Testis (tissue), 3 donors: ENCODE measurements around the gene KIF17. TPM values are rescaled to one million over a fixed set of nuclear protein-coding genes. Genes with fewer than 3 reads are reported as not detected.

Source experiments
- DNase-seq: peaks from one replicate; pipeline ENCODE4 v3.0.0-alpha.2; 2019
- H3K27ac ChIP-seq, 2 donors: fragments of 200-600 bp; sonication (generic); one replicate each; pipeline ENCODE4 v1.5.1; 2019
- H3K27me3 ChIP-seq: fragments of 200-600 bp; sonication (generic); one replicate; pipeline ENCODE4 v1.5.1; 2019
- H3K36me3 ChIP-seq: fragments of 200-600 bp; sonication (generic); one replicate; pipeline ENCODE4 v1.5.1; 2017; ENCODE audit warnings: low read depth; ENCODE audit errors: missing control alignments
- H3K4me1 ChIP-seq: fragments of 200-600 bp; sonication (generic); one replicate; pipeline ENCODE4 v1.5.1; 2019
- H3K4me3 ChIP-seq, 2 donors: fragments of 200-600 bp; sonication (generic); one replicate each; pipeline ENCODE4 v1.5.1; 2017 to 2019
- H3K9me3 ChIP-seq: fragments of 200-600 bp; sonication (generic); one replicate; pipeline ENCODE4 v1.5.1; 2017
- POLR2A ChIP-seq: fragments of 450-650 bp; IDR thresholded peaks from one replicate; pipeline ENCODE4 v1.6.1; 2017; ENCODE audit warnings: antibody characterized with exemption, mild to moderate bottlenecking, moderate library complexity
- WGBS, 2 donors: methylation state at CpG; one replicate each; pipeline ENCODE4 v1.1.5; 2018; 5-methylcytosine and 5-hydroxymethylcytosine counted together
- intact Hi-C: fragments of 100-400 bp; cut with DNase I; formaldehyde crosslinking; loops from one replicate; pipeline ENCODE4 v1.15.1; 2023; ENCODE audit warnings: low total_unique reads
- polyA plus RNA-seq: library from polyadenylated mRNA; stranded (reverse); fragments of 350-450 nt; fragmentation: Illumina TruSeq; extraction: RNeasy Lipid Tissue Mini Kit (QIAGEN cat#74804); gene quantifications from one replicate; pipeline ENCODE4 v1.2.3, GENCODE V29; 2014; ENCODE audit warnings: low read depth, low replicate concordance; ENCODE audit not compliant: insufficient read depth
- total RNA-seq, 2 donors: library from RNA; depleted of rRNA; stranded (reverse); fragments of >200 nt; gene quantifications; one replicate each; pipeline ENCODE4 v1.2.3, GENCODE V29; 2016
- TF ChIP-seq, protein P1 (sequence below), 3 experiments: fragments of 450-650 bp in 2 of 3; fragments of 200-600 bp in 1 of 3; sonication (generic) in 1 of 3; IDR thresholded peaks; one replicate each; pipeline ENCODE4 v1.5.1; 2016 to 2019; ENCODE audit warnings: antibody characterized with exemption in 3 of 3, mild to moderate bottlenecking in 2 of 3, moderate library complexity in 1 of 3

The KIF17 gene
- total and polyA plus RNA-seq, 3 donors from 2014 or later = 36.1 to 80.2 (median 54.1) TPM

DNA sequence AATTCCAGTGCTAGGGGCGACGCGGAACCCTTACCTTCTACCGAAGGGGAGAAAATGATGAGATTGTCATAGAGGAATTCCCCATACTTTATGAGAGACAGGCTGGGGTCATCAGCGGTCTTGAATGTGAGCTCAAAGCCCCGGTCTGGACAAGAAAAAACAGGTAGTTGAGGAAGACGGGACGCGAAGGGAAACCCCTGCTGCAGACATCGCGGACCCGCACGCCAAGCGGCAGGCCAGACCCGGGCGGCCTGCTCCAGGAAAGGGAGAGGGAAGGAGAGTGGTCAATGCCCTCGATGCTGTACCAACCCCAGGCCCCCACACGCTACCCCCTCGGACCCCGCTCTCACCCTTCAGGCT lies 57.0 kb downstream of the KIF17 start:
- peak overlapping the region; percentile 46 to 89 for H3K27ac ChIP-seq
- 0 to 1% methylated on average over 18 to 20 of the region's 20 CpGs for WGBS, 2 donors
- intact Hi-C loops = no loop called here

DNA sequence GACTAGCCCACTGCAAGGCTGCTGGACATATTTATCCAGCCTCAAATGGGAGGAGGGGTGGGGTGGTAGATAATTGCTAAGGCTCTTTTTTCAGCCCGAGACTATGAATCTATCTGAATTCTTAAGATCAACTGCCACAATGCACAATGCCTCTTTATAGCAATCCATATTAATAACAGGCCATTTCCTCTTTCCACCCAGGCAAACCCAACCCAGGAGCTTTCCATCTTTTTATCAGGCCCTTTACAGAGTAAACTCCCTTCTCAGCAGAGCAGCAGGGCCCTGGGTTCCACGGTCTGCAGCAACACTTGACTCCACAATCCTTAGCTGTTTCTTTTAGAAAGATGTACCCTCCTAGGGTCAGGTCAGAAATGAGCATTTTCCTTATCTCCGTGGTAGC lies 57.4 kb downstream of the KIF17 start:
- WGBS, 2 donors = 11 to 14% methylated on average over 3 of the region's 3 CpGs
- no peaks in the 10 kb centered on the region for H3K36me3 ChIP-seq
- no peaks in the 10 kb centered on the region for H3K27me3 ChIP-seq
- intact Hi-C loops = no loop called here
- no peak for TF ChIP-seq POLR2A
- TF ChIP-seq, protein P1, sequence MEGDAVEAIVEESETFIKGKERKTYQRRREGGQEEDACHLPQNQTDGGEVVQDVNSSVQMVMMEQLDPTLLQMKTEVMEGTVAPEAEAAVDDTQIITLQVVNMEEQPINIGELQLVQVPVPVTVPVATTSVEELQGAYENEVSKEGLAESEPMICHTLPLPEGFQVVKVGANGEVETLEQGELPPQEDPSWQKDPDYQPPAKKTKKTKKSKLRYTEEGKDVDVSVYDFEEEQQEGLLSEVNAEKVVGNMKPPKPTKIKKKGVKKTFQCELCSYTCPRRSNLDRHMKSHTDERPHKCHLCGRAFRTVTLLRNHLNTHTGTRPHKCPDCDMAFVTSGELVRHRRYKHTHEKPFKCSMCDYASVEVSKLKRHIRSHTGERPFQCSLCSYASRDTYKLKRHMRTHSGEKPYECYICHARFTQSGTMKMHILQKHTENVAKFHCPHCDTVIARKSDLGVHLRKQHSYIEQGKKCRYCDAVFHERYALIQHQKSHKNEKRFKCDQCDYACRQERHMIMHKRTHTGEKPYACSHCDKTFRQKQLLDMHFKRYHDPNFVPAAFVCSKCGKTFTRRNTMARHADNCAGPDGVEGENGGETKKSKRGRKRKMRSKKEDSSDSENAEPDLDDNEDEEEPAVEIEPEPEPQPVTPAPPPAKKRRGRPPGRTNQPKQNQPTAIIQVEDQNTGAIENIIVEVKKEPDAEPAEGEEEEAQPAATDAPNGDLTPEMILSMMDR (IDR thresholded peaks at IDR 0.05) = no peak
- H3K4me1 ChIP-seq = peaks cover 15% of the 10 kb centered on the region
- peak overlapping the region; percentile 64 to 91 for H3K4me3 ChIP-seq
- no peaks in the 10 kb centered on the region for H3K9me3 ChIP-seq
- no peak for DNase-seq
- H3K27ac ChIP-seq = no peak overlapping the region

More for the DNA sequence above, 57.0 kb downstream of the KIF17 start:
- Histone ChIP-seq H3K36me3 (no peaks in the 10 kb centered on the region), H3K4me3 (peak overlapping the region; percentile 64 to 91), H3K9me3 (no peaks in the 10 kb centered on the region), H3K4me1 (peaks cover 15% of the 10 kb centered on the region), H3K27me3 (no peaks in the 10 kb centered on the region)
- no peak for DNase-seq
- TF ChIP-seq, protein P1 (IDR thresholded peaks at IDR 0.05) = no peak
- no peak for TF ChIP-seq POLR2A

DNA sequence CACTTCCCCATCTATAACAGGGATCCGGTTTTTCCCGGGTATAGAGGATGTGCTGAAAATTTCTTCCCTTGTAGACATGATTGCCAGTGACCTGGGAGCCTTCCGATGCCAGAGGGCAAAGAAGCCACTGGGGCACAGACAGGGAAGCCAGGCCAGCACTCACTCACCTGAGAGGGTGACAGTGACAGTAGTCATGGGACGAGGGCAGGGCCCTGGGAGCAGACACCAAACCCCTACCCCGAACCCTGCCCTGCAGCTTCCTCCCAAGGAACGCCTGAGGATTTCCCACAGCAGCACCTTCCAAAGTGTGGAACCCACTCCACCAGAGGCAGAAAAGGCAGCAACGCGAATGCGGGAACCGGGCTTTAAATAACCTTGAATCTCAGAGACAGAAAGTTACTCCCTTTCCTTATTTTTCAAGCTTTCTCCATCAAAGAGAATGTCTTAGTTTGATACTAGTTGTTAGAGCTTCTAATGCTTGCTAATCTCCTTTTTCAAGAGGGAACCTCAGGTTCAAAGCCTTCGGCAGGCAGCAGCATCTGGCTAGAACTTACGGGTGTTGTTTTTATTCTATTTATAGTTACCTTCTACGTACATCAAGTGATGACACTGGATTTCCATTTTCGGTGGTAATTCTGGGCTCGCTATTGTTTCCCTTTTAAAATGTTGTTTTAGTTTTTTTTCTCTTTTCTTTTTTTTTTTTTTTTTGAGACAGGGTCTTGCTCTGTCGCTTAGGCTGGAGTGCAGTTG lies 59.5 kb downstream of the KIF17 start:
- Histone ChIP-seq H3K36me3 (no peaks in the 10 kb centered on the region), H3K27ac (peak overlapping the region; percentile 40 to 42), H3K4me3 (no peak overlapping the region), H3K4me1 (peaks cover 22% of the 10 kb centered on the region), H3K27me3 (no peaks in the 10 kb centered on the region), H3K9me3 (no peaks in the 10 kb centered on the region)
- WGBS, 2 donors = 65 to 69% methylated on average over 15 to 16 of the region's 16 CpGs
- DNase-seq = no peak
- intact Hi-C loops = no loop called here
- TF ChIP-seq, protein P1 (IDR thresholded peaks at IDR 0.05) = no peak
- TF ChIP-seq POLR2A = no peak

DNA sequence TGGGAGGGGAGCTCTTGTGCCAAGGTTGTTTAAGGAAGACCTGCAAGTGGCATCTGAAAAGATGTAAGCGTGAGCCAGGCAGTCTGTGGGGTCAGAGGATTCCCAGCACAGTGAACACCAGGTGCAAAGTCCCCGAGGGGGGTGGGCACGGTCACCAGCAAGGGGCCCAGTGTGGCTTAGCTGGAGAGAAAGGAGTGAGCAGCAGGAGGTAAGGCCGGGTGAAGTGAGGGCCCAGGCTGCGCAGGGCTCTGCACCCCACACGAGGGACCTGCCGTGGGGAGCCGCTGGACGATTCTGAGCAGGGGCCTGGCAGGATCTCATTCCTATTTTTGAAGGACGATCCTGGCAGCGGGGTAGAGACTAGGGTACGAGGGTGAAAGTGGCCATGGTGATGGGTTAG lies 60.8 kb downstream of the KIF17 start:
- 78 to 93% methylated on average over 12 of the region's 12 CpGs for WGBS, 2 donors
- no peak overlapping the region for H3K27ac ChIP-seq
- H3K36me3 ChIP-seq = no peaks in the 10 kb centered on the region

DNA sequence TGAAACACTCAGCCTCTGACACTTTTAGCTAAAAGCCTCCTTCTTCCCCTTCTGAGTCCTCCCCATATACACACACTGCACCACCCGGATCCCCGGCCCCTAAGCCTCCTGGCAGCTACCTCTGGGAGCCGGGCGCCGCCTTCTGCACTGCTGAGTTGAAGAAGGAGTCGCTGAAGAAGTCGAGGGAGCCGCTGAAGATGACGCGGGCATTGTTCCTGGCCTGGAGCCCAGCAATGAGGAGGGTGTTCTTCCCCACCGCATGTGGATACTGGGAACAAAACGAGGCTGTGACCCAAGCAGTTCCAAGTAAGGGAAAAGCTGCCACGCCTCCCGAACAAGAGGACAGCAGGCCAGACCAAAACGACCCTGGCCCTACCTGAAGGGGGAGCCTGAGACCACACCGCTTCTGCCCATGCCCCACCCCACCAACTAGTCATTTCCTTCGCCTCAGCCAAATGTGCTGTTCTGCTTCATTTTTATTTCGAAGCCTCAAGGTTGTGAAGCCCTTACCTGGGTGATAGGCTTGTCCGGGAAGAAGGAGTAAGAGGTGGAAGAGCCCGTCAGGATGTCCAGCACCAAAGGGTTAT lies 63.6 kb downstream of the KIF17 start:
- intact Hi-C loops = no loop called here
- H3K27ac ChIP-seq = peak overlapping the region; percentile 59 to 84
- no peaks in the 10 kb centered on the region for H3K9me3 ChIP-seq
- H3K4me3 ChIP-seq = no peak overlapping the region
- 54 to 59% methylated on average over 15 to 20 of the region's 20 CpGs for WGBS, 2 donors
- peaks cover 7% of the 10 kb centered on the region for H3K4me1 ChIP-seq
- no peaks in the 10 kb centered on the region for H3K27me3 ChIP-seq
- peak; percentile 89 for DNase-seq
- no peaks in the 10 kb centered on the region for H3K36me3 ChIP-seq
- TF ChIP-seq, protein P1 (IDR thresholded peaks at IDR 0.05) = no peak

More for the DNA sequence above, 60.8 kb downstream of the KIF17 start:
- TF ChIP-seq POLR2A = no peak
- intact Hi-C loops = no loop called here
- DNase-seq = no peak
- H3K4me1 ChIP-seq = peaks cover 18% of the 10 kb centered on the region
- H3K27me3 ChIP-seq = no peaks in the 10 kb centered on the region
- no peaks in the 10 kb centered on the region for H3K9me3 ChIP-seq
- no peak overlapping the region for H3K4me3 ChIP-seq
